Activated T-cell treated with anti-CD3 and anti-CD28 coated beads, Interleukin-2, amount 50 U/mL, for 4 hours (primary cell): ENCODE measurements around the gene PABPC4L. TPM values are rescaled to one million over a fixed set of nuclear protein-coding genes. Genes with fewer than 3 reads are reported as not detected.

Experiments
- ATAC-seq, 2 donors: fragments of 200-7000 bp; cut with Tn5 transposase; one replicate each; pipeline ENCODE4 v1.10.0; 2021
- DNase-seq: peaks from one replicate; pipeline ENCODE4 v3.0.0-alpha.2; 2020
- H3K27me3 Mint-ChIP-seq: one replicate; pipeline ENCODE4 v1.8.0; 2021; ENCODE audit warnings: low read depth, mixed read lengths
- H3K36me3 Mint-ChIP-seq: one replicate; pipeline ENCODE4 v1.8.0; 2022; ENCODE audit warnings: mixed read lengths; ENCODE audit not compliant: insufficient read depth
- H3K4me1 Mint-ChIP-seq: one replicate; pipeline ENCODE4 v1.8.0; 2021; ENCODE audit warnings: low read depth, mixed read lengths
- H3K4me3 Mint-ChIP-seq: one replicate; pipeline ENCODE4 v1.8.0; 2021; ENCODE audit warnings: mild to moderate bottlenecking, moderate library complexity, mixed read lengths
- H3K9me3 Mint-ChIP-seq: one replicate; pipeline ENCODE4 v1.8.0; 2021; ENCODE audit warnings: mixed read lengths
- total RNA-seq, 3 donors: library from RNA; stranded (reverse); gene quantifications; one replicate each; pipeline ENCODE4 v1.2.1, GENCODE V29; 2021

The PABPC4L gene
- total RNA-seq, 3 donors from 2014 or later, result not detected

GRCh38 chr4:134160211-134160610, 41.4 kb downstream of the PABPC4L start:
- ATAC-seq (no peak), DNase-seq (no peak)
- Mint-ChIP-seq H3K36me3 (no peaks in the 10 kb centered on the region), H3K27me3 (no peaks in the 10 kb centered on the region), H3K4me3 (no peak overlapping the region), H3K4me1 (no peaks in the 10 kb centered on the region), H3K9me3 (peaks cover 9% of the 10 kb centered on the region)

DNA sequence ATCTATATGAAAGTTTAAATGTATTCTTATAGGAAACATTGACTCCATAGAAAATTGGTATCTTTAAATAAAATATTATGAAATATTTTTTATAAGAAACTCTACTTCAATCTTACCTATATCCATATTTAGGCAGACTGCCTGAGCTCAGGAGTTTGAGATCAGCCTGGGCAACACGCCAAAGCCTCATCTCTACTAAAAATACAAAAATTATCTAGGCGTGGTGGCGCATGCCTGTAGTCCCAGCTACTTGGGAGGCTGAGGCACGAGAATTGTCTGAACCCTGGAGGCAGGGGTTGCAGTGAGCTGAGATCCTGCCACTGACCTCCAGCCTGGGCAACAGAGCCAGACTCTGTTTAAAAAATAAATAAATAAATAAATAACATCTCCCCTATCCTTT, 47.5 kb downstream of the PABPC4L start:
- ATAC-seq, result no peak
- no peak overlapping the region for H3K4me3 Mint-ChIP-seq
- peaks cover 10% of the 10 kb centered on the region for H3K9me3 Mint-ChIP-seq
- H3K27me3 Mint-ChIP-seq, result no peaks in the 10 kb centered on the region
- H3K4me1 Mint-ChIP-seq, result no peaks in the 10 kb centered on the region
- DNase-seq, result no peak
- H3K36me3 Mint-ChIP-seq, result no peaks in the 10 kb centered on the region

DNA sequence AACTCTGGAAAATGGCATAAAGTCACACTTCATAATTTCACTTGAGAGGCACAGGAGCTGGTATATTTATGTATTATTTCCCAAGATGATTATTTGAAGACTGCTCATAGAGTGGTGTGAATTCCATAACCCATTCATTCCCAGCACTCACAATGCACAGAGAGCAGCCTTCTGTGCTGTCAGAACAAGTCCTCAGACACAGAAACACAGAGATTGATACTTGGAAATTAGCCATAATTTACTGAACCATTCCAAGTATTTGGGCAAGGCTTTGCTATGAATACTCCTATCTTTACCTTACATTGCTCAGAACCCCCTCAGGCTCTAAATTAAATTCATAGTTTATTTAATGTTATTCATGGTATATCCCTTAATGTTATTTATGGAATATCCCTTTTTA, 53.6 kb downstream of the PABPC4L start:
- Mint-ChIP-seq H3K36me3 (no peaks in the 10 kb centered on the region), H3K4me3 (no peak overlapping the region), H3K4me1 (no peaks in the 10 kb centered on the region), H3K9me3 (peaks cover 10% of the 10 kb centered on the region), H3K27me3 (no peaks in the 10 kb centered on the region)
- ATAC-seq, result no peak
- no peak for DNase-seq
